GM12878 (cell line): ENCODE measurements around the gene ZNF837.

Experiments
- RBBP5 ChIP-seq: fragments of 200-600 bp; sonication (generic); conservative IDR thresholded peaks from 2 replicates; pipeline ENCODE4 v1.6.1; 2016
- ZBED1 ChIP-seq: IDR thresholded peaks from 2 replicates; pipeline ENCODE4 v1.6.1; 2016; ENCODE audit warnings: borderline replicate concordance

DNA sequence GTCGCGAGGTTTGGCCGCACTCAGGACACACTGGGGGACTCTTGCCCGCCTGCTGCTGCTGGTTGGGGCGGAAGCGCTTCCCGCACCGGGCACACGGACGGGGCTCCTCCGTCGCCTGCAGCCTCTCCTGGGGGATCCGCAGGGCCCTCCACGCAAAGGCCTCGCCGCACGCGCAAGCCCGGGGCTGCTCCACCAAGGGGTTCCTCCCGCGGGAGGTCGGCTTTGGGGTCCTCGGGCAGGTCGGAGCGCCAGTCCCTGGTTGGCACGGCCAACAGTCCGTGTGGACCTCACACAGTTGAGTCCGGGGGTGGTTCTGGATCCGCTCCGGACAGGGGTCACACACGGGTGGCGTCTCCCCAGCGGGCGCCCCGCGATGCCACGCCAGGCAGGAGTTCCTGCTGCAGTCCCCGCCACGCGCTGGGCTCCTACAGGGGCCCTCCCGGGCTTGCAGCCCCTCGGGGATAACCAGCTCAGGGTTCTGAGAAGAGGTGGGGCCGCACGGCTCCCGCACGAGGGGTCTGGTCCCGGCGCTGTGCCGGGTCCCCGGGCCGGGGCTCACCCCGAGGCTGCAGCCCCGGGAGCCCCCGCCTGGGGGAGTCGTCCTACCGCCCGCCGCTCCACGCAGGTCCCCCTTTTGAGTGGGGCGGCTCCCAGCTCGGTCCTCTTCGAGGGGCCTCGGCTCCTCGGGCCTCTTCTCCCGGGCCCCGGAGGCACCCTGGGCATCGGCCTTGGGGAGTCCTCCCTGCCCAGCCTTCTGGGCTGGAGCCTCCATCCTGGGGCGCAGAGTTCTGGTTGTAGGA, 12.1 kb downstream of the ZNF837 start:
- no peak for TF ChIP-seq RBBP5
- TF ChIP-seq ZBED1: no peak
